Measurements from ENCODE around the gene CD58. TPM values are rescaled to one million over a fixed set of nuclear protein-coding genes. Genes with fewer than 3 reads are reported as not detected.
"Not testable (repeated sequence)": the region's sequence is repeated elsewhere in the genome, so short reads cannot be mapped to it uniquely, and the experiment has no call there.

CD58 gene
- total RNA-seq, 1 donor, result 42.0 TPM

- DNase-seq (ENCODE audit: low read depth), result no peak
- no peak for TF ChIP-seq CTCF (IDR thresholded peaks at IDR 0.05; ENCODE audit: insufficient read depth, low read length)
- no peak overlapping the region for H3K4me3 ChIP-seq (ENCODE audit: low read depth, low read length)
These were observed 6.4 kb downstream of the CD58 start for GRCh38 chr1:116564426-116564825.

GRCh38 chr1:116562465-116562864 is 8.4 kb downstream of the CD58 start:
- not testable (repeated sequence) for H3K4me3 ChIP-seq (ENCODE audit: low read depth, low read length); DNase-seq (ENCODE audit: low read depth)

GRCh38 chr1:116561563-116561962 is 9.3 kb downstream of the CD58 start:
- no peak for TF ChIP-seq CTCF (IDR thresholded peaks at IDR 0.05; ENCODE audit: insufficient read depth, low read length)
- no peak overlapping the region for H3K4me3 ChIP-seq (ENCODE audit: low read depth, low read length)
- no peak for DNase-seq (ENCODE audit: low read depth)

- no peak overlapping the region for H3K4me3 ChIP-seq (ENCODE audit: low read depth, low read length)
- TF ChIP-seq CTCF (IDR thresholded peaks at IDR 0.05; ENCODE audit: insufficient read depth, low read length), result no peak
- no peak for DNase-seq (ENCODE audit: low read depth)
These were observed 9.9 kb downstream of the CD58 start for GRCh38 chr1:116560704-116561490.

GRCh38 chr1:116559304-116559761 is 11.5 kb downstream of the CD58 start:
- TF ChIP-seq CTCF (IDR thresholded peaks at IDR 0.05; ENCODE audit: insufficient read depth, low read length), result no peak
- no peak for DNase-seq (ENCODE audit: low read depth)
- no peak overlapping the region for H3K4me3 ChIP-seq (ENCODE audit: low read depth, low read length)

- H3K4me3 ChIP-seq (ENCODE audit: low read depth, low read length), result no peak overlapping the region
- TF ChIP-seq CTCF (IDR thresholded peaks at IDR 0.05; ENCODE audit: insufficient read depth, low read length), result no peak
- no peak for DNase-seq (ENCODE audit: low read depth)
These were observed 12.3 kb downstream of the CD58 start for GRCh38 chr1:116558571-116558970.

GRCh38 chr1:116558140-116558549 is 12.7 kb downstream of the CD58 start:
- DNase-seq (ENCODE audit: low read depth), result no peak
- no peak for TF ChIP-seq CTCF (IDR thresholded peaks at IDR 0.05; ENCODE audit: insufficient read depth, low read length)

More at GRCh38 chr1:116558140-116558549, 12.7 kb downstream of the CD58 start:
- no peak overlapping the region for H3K4me3 ChIP-seq (ENCODE audit: low read depth, low read length)

All from fibroblast of the aortic adventitia (primary cell).